Activated naive CD8-positive, alpha-beta T cell treated with anti-CD3 and anti-CD28 coated beads, Interleukin-2, amount 50 U/mL, for 24 hours (primary cell): Measurements from ENCODE around the gene ABR.

Experiments used
- ATAC-seq: fragments of 150-1000 bp; cut with Tn5 transposase; one replicate; pipeline ENCODE4 v1.10.0; 2021
- DNase-seq: peaks from one replicate; pipeline ENCODE4 v3.0.0; 2021
- H3K27ac Mint-ChIP-seq: one replicate; pipeline ENCODE4 v1.8.0; 2021; ENCODE audit warnings: mild to moderate bottlenecking, mixed read lengths
- H3K27me3 Mint-ChIP-seq: one replicate; pipeline ENCODE4 v1.8.0; 2021; ENCODE audit warnings: mixed read lengths
- H3K36me3 Mint-ChIP-seq: one replicate; pipeline ENCODE4 v1.8.0; 2021; ENCODE audit warnings: low read depth, mixed read lengths
- H3K4me1 Mint-ChIP-seq: one replicate; pipeline ENCODE4 v1.8.0; 2021; ENCODE audit warnings: mixed read lengths
- H3K4me3 Mint-ChIP-seq: one replicate; pipeline ENCODE4 v1.8.0; 2021; ENCODE audit warnings: mild to moderate bottlenecking, moderate library complexity, mixed read lengths
- H3K9me3 Mint-ChIP-seq: one replicate; pipeline ENCODE4 v1.8.0; 2021; ENCODE audit warnings: mixed read lengths

ABR gene

DNA sequence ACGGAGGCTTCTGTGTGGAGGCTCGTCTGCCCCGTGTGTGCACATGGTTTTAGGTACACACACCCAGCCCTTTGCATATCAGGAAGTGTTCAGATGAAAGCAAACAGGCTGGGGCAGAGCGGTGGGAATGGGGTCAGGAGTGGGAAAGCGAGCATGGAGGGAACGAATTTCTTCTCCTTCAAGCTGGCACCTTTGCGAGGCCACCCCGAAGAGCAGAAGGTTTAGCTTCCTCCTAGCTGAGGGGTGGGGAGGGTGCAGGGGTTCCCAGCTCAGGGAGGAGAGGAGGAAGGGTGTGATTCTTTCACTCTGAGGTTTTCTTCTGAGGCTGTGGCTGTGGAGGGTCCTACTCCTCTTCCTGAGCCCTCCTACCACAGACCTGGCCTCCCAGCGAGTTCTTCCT is 83.6 kb downstream of the ABR start:
- peaks cover 22% of the 10 kb centered on the region for H3K4me1 Mint-ChIP-seq
- no peak overlapping the region for H3K4me3 Mint-ChIP-seq
- H3K27me3 Mint-ChIP-seq: no peaks in the 10 kb centered on the region
- no peak overlapping the region for H3K27ac Mint-ChIP-seq
- H3K9me3 Mint-ChIP-seq: no peaks in the 10 kb centered on the region
- ATAC-seq: no peak
- DNase-seq: no peak
- H3K36me3 Mint-ChIP-seq: peaks cover 12% of the 10 kb centered on the region

DNA sequence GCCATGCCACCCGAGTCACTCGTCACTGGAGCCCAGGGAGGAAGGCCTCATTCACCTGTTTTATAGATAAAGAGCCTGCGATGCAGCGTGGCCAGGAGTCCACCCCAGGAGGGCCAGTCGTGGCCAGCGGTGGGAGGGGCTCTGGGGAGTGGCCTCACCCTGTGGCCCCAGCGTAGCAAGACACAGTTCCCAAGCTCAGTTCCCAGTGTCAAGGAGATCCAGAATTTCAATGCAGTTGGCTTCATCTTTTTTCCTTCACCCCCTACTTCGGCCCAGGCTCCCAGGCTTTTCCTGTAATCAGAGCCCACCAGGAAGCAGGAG is 84.0 kb downstream of the ABR start:
- Mint-ChIP-seq H3K4me1 (peaks cover 22% of the 10 kb centered on the region), H3K9me3 (no peaks in the 10 kb centered on the region), H3K27me3 (no peaks in the 10 kb centered on the region), H3K4me3 (no peak overlapping the region), H3K36me3 (peaks cover 12% of the 10 kb centered on the region), H3K27ac (no peak overlapping the region)
- DNase-seq (no peak), ATAC-seq (no peak)

DNA sequence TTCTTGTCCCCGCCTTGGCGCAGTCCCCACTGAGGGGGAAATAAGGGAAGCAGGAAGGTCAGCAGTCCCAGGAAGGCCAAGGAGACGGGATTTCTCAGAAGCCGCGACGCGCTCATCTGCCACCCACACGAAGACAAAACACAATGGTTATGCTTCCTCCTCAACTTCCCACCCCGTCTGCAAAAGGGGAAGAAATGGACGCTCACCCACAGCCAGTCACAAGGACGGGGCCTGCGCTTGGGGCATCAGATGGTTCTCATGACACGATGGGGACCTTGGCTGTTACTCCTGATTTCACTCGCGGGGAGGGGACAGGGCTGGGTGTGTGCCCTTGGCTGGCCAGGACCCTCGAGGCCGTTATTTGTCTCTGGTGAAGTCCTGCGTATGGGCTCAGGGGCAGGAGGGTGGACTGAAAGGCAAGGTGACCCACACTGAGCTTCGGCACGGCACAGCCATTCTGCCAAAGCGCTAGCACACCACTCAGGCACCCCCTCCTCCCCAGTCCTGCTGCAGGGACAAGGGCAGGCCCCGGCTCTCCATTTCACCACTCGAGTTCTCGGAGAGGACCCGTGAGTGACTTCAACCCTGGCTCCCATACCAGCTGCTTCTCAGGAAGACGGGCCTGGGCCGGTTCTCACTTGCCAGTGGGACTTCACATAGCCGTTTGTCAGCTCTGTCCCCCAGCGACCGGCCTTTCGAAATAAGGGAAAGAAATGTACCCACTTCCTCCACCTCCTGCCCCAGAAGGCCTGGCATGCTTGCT is 84.5 kb downstream of the ABR start:
- Mint-ChIP-seq H3K4me1 (peaks cover 22% of the 10 kb centered on the region), H3K27me3 (no peaks in the 10 kb centered on the region), H3K9me3 (no peaks in the 10 kb centered on the region), H3K36me3 (peaks cover 12% of the 10 kb centered on the region), H3K27ac (no peak overlapping the region), H3K4me3 (no peak overlapping the region)
- DNase-seq (no peak), ATAC-seq (no peak)

DNA sequence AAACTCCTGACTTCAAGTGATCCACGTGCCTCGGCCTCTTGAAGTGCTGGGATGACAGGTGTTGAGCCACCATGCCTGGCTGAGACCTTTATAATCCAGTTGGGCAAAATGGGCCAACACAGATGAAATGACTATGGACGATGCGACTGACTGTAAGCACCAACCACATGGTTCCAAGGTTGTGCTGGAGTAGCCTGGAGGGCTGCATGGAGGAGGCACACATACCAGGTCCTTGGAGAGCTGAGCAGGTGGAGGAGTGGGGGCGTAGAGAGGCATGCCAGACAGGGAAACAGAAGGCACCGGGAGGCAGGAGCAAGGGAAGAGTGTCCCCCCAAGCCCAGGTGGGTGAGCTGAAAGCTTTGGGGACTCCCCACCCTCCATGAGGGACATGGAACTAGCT is 85.2 kb downstream of the ABR start:
- no peak overlapping the region for H3K4me3 Mint-ChIP-seq
- ATAC-seq (no peak), DNase-seq (no peak)
- H3K36me3 Mint-ChIP-seq: peaks cover 13% of the 10 kb centered on the region
- H3K27me3 Mint-ChIP-seq: no peaks in the 10 kb centered on the region
- H3K27ac Mint-ChIP-seq: no peak overlapping the region
- H3K4me1 Mint-ChIP-seq: peaks cover 22% of the 10 kb centered on the region
- no peaks in the 10 kb centered on the region for H3K9me3 Mint-ChIP-seq

DNA sequence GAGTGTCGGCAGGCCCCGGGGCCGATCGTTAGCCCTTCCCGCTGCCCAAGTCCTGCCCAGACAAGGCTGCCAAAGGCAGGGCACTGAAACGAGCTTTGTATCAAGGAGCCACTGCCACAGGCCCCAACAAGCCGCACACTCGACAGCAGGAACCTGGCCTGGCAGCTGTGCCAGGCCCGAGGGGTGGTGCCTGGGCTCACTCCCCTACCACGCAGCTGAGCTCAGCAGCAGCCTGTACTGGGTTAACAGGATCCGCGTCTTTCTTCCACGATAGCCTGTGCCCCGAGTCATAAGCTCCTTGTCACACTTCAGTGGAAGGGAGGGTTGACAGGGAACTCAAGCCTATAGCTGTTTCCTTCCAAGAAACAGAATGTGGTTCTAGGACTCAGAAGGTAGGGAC is 87.9 kb downstream of the ABR start:
- ATAC-seq (no peak), DNase-seq (no peak)
- no peak overlapping the region for H3K4me3 Mint-ChIP-seq
- no peak overlapping the region for H3K27ac Mint-ChIP-seq
- H3K36me3 Mint-ChIP-seq: peaks cover 2% of the 10 kb centered on the region
- no peaks in the 10 kb centered on the region for H3K27me3 Mint-ChIP-seq
- H3K9me3 Mint-ChIP-seq: no peaks in the 10 kb centered on the region
- H3K4me1 Mint-ChIP-seq: peaks cover 2% of the 10 kb centered on the region

DNA sequence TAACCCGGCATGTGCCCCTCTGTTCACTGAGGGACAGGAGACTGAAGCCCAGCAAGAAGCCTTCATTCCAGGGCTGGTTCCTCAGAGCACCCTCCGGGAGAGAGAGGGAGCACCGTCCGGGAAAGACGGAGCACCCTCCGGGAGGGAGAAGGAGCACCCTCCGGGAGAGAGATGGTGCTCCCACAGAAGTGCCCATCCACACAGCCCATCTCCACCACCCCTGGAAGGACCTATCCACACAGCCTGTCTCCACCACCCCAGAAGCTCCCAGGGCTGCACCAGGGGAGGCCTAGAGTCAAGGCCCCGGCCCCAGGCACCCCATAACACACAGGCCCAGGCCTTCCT is 88.6 kb downstream of the ABR start:
- Mint-ChIP-seq H3K27ac (no peak overlapping the region), H3K27me3 (no peaks in the 10 kb centered on the region), H3K4me3 (no peak overlapping the region), H3K36me3 (peaks cover 2% of the 10 kb centered on the region), H3K9me3 (no peaks in the 10 kb centered on the region), H3K4me1 (peaks cover 2% of the 10 kb centered on the region)
- ATAC-seq (no peak), DNase-seq (no peak)

DNA sequence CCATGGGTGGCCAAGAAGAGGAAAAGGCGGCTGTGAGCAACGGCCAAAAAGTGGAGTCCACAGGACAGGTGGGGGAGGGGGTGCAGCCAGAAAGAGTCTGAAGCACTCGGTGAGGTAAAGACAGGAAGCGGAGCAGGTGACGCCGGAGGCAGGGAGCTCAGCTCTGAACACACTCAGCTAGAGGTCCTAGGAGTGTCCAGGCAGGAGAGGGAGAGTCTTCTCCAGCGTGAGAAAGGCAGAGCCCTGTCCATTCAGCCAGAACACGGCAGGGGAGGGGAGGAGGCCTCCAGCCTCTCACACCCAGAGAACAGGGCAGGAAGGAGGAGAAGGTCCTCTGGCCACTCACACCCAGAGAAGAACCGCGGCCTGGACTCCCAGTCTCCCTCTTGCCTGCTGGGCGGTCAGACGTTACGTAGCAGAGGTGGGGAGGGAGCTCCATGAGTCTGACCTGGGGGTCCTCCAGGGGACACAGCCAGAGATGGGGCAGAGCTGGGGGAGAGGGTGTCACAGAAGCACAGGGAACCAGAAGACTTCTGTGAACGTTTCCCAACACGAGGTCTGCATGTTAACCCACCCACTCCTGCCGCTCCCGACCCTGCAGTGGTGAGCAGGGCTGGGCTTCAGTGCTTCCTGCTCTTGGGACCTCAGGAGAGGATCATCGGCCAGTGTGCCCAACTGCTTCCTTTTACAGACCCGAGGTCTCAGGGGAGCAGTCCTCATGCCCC is 89.2 kb downstream of the ABR start:
- Mint-ChIP-seq H3K27ac (no peak overlapping the region), H3K27me3 (no peaks in the 10 kb centered on the region), H3K4me3 (no peak overlapping the region), H3K4me1 (no peaks in the 10 kb centered on the region), H3K9me3 (no peaks in the 10 kb centered on the region), H3K36me3 (peaks cover 2% of the 10 kb centered on the region)
- ATAC-seq (no peak), DNase-seq (no peak)

DNA sequence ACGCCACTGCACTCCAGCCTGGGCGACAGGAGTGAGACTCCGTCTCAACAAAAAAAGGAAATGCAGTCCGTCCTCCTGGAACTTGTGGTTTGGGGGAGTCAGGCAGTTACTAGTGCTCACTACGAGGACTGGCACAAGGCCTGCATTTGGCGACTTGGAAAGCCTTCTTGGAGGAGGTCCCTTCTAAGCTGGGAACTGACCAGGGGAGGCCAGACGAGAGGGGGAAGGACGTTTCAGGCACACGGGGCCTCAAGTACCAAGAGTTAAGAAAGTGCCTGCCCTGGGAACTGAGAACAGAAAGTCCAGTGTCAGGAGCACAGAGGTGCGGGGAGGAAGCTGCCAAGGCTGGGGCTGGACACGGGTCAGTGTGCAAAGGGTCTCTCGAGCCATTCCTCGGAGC is 89.9 kb downstream of the ABR start:
- Mint-ChIP-seq H3K27me3 (no peaks in the 10 kb centered on the region), H3K36me3 (peaks cover 2% of the 10 kb centered on the region), H3K27ac (no peak overlapping the region), H3K9me3 (no peaks in the 10 kb centered on the region), H3K4me3 (no peak overlapping the region), H3K4me1 (no peaks in the 10 kb centered on the region)
- DNase-seq: no peak
- no peak for ATAC-seq

DNA sequence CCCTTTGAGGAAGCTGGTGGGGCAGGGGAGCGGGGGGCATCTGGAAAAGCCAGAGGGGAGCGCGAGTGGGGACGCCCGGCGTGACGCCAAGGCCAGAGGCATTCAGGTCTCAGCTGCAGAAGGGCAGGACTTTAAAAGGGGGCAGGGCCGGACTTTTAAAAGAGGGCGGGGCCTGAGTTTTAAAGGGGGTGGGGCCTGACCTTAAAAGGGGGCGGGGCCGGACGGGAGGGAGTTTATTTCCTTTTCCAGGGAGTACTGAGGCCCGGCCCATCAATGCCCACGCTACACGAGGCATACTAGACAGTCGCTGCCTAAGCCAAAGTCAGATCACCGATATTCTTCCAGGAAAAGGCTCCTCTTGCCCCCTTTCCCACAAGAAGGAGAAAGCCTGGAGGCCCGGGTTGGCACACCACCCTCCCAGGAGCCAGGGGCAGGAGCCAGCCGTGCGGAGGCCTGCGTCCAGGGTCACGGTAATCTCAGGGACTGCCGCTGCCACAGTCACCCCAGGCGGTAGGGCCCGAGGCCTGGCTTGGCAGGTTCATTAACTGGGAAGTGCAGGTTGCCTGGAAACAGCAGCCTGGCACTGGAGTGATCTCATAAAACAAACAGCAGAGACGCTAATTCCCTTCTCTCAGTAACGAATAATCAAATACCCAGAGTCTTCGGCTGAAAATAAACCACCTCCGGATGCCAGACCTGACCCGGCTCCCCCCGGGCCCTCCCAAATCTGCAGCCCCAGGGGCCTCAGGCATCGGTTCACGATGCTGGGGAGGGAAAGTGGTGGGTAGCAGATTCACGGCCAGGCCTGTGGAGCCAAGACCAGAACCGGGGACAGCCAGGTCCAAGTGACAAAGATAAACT is 92.2 kb downstream of the ABR start:
- Mint-ChIP-seq H3K27me3 (no peaks in the 10 kb centered on the region), H3K4me3 (no peak overlapping the region), H3K36me3 (peaks cover 2% of the 10 kb centered on the region)

DNA sequence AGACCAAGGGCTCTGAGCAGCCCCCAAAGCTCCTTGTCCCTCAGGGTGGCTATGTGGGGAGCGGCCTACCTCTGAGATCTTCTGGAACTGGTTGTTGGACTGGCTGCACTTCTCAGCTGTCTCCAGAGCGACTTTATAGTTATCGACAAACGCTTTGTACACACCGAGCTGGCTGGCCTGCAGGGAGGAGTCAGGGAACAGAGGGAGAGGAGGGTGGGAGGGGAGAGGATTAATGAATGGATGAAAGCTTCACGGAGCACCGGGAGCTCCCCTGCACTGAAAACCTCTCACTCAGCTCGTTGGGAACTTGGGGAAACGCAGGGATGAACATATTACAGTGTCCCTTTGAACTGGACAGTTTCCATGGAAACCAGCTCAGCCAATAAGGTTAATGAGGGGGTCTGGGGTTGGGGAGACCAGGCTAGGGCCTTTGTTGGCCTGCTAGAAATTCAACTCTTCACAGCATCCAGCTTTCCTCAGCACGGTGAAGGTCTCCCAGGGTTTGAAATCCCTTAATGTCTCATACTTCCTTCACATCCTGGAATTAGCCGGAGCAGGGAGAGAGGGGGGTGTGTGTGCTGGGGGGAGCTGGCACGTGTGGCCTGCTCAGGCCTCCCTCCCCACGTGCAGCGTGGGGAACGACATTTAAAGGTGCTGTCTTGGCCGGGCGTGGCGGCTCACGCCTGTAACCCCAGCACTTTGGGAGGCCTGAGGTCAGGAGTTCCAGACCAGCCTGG is 96.2 kb downstream of the ABR start:
- no peaks in the 10 kb centered on the region for H3K27me3 Mint-ChIP-seq
- no peaks in the 10 kb centered on the region for H3K9me3 Mint-ChIP-seq
- no peak overlapping the region for H3K27ac Mint-ChIP-seq
- no peak for ATAC-seq
- no peak overlapping the region for H3K4me3 Mint-ChIP-seq
- peaks cover 3% of the 10 kb centered on the region for H3K4me1 Mint-ChIP-seq
- H3K36me3 Mint-ChIP-seq: peaks cover 4% of the 10 kb centered on the region
- DNase-seq: no peak

More for the DNA sequence above, 92.2 kb downstream of the ABR start:
- Mint-ChIP-seq H3K9me3 (no peaks in the 10 kb centered on the region), H3K4me1 (no peaks in the 10 kb centered on the region), H3K27ac (no peak overlapping the region)
- no peak for DNase-seq
- ATAC-seq: no peak

DNA sequence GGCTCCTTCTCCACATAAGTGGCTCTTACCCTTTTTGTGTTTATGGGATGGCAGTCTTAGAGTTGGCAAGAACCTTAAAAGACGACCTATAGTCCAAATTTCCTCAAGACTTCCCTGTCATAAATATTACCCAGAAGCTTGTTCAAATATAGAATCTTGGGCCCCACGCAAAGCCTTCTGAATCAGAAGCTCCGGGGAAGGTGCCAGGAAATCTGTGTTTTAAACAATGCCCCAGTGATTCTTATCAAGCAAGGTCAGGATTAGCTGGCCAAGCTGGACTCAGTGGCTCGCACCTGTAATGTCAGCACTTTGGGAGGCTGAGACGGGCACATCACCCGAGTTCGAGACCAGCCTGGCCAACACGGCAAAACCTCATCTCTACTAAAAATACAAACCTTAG is 97.2 kb downstream of the ABR start:
- DNase-seq (no peak), ATAC-seq (no peak)
- Mint-ChIP-seq H3K4me1 (peaks cover 3% of the 10 kb centered on the region), H3K4me3 (no peak overlapping the region), H3K9me3 (no peaks in the 10 kb centered on the region), H3K27me3 (no peaks in the 10 kb centered on the region), H3K27ac (no peak overlapping the region), H3K36me3 (peaks cover 4% of the 10 kb centered on the region)

DNA sequence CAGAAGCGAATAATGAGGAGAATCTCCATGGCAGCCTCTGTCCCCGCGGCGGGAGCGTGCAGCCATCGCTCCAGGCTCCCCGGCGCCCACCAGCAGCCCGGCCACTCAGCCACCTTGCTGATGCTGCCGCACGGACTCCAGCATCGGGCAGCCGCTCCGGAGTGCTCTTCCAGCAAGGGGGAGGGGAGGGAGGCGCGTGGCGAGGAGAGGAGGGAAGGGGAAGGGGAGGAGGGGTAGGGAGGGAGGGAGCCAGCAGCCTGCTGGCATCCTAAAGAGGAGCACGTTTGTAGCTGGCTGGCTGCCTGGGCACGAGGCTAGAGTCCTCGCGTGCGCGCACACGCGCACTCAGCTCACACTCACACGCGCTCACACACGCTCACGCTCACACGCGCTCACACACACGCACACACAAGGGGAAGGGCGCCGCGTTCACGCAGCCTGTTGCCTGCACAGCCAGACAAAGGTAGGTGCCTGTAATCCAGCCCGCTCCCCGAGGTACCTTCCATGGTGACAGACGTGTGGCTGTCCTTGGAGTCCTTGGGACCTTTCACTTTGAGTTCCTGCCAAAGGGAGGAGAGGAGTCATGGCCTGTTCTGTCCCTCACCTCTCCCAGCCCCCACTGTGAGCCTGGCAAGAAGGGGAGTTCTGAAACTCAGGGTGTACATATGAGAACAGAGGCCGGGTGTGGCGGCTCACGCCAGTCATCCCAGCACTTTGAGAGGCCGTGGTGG is 100.8 kb downstream of the ABR start:
- no peak overlapping the region for H3K27ac Mint-ChIP-seq
- H3K36me3 Mint-ChIP-seq: peaks cover 4% of the 10 kb centered on the region

DNA sequence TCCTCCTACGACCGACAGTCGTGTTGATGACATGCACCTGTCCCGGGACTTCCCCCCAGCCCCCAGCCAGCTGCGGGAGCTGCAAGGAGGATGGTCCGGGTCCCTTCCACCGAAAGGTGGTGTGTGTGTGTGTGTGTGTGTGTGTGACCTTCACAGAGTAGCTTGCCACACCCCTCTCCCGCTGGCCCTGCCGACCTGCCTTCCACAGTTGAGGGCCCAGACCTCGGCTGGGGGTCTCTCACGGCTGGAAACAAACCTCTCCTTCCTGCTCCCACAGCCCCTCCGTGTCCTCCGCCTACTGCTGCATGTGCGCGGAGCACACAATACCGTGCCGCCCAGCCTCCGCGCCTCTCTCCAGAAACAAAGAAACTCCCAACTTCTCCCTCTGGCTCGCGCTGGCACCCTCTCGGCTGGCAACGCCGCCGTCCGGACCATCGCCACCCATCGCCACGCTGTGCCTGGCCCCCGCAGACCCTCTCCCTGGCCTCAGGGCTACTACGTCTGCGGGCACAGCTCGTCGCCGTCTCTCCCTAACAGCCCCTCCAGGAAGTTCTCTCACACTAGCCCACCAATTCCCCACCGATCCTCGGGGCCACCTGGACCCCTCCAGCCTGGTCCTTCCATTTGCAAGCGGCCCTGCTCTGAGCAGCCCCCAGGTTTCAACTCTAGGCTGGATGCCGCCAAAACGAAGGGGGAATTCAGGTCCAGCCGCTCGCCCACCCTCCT is 101.6 kb downstream of the ABR start:
- H3K27me3 Mint-ChIP-seq: no peaks in the 10 kb centered on the region
- H3K4me3 Mint-ChIP-seq: no peak overlapping the region
- H3K9me3 Mint-ChIP-seq: no peaks in the 10 kb centered on the region
- peaks cover 4% of the 10 kb centered on the region for H3K36me3 Mint-ChIP-seq
- DNase-seq: no peak
- ATAC-seq: no peak
- peaks cover 3% of the 10 kb centered on the region for H3K4me1 Mint-ChIP-seq
- H3K27ac Mint-ChIP-seq: no peak overlapping the region

More for the DNA sequence above, 100.8 kb downstream of the ABR start:
- Mint-ChIP-seq H3K9me3 (no peaks in the 10 kb centered on the region), H3K4me1 (peaks cover 3% of the 10 kb centered on the region), H3K27me3 (no peaks in the 10 kb centered on the region), H3K4me3 (no peak overlapping the region)
- no peak for ATAC-seq
- DNase-seq: no peak
